ENCODE results near the gene CACTIN.

CACTIN gene

GRCh38 chr19:3565139-3565538 lies 61.5 kb downstream of the CACTIN start:
- DNase-seq (ENCODE audit: low read depth), result no peak

- no peak for DNase-seq (ENCODE audit: low read depth)
Measured at GRCh38 chr19:3563709-3564524, 62.7 kb downstream of the CACTIN start.

Data from fibroblast of the conjunctiva (primary cell).